Measurements from ENCODE around the gene KLHDC1. TPM values are rescaled to one million over a fixed set of nuclear protein-coding genes. Genes with fewer than 3 reads are reported as not detected.
"Not testable (repeated sequence)": the region's sequence is repeated elsewhere in the genome, so short reads cannot be mapped to it uniquely, and the experiment has no call there.

KLHDC1 gene
- polyA plus RNA-seq, 1 donor (not counting 4 experiments of a cell fraction or from before 2014, with no cell fraction given) = 0.50 TPM

GRCh38 chr14:49745191-49745590, 52.3 kb downstream of the KLHDC1 start:
- H3K36me3 ChIP-seq (ENCODE audit: control insufficient read depth in 2 of 2, extremely low read depth in 1 of 2, insufficient read depth in 2 of 2, low read length in 2 of 2) = no peaks in the 10 kb centered on the region
- FAIRE-seq = no peak

DNA sequence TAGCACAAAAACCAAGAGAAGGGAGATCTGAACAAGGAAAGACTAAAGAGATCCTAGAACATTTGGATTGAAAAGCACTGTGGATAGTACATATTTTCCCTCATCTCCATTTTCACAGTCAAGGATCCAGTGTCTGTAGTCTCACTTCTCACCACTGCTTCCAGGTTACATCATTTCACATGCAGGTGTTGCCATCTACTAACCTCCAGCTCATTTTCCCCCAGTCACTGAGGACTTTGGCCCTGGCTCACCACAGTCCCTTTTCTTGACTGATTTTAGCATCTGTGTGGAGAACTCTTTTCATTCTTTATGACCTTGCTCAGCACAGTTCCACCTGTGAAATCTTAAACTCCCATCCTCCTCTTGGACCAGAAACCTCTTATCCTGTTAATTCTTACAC, 53.6 kb downstream of the KLHDC1 start:
- H3K79me2 ChIP-seq (ENCODE audit: control insufficient read depth, insufficient read depth, low read length); H3K4me2 ChIP-seq (ENCODE audit: control insufficient read depth, extremely low read depth, insufficient read depth, low read depth, low read length); H2AFZ ChIP-seq (ENCODE audit: control insufficient read depth, low read length); H3K9me1 ChIP-seq (ENCODE audit: control insufficient read depth, extremely low read depth, insufficient read depth, low read length); H3K9ac ChIP-seq (ENCODE audit: control insufficient read depth, extremely low read depth, insufficient read depth, low read length); H3K9me3 ChIP-seq (ENCODE audit: control insufficient read depth, low read depth, low read length); H3K4me3 ChIP-seq (ENCODE audit: control insufficient read depth in 2 of 3, extremely low read depth in 1 of 3, insufficient read depth in 2 of 3, low read depth in 1 of 3, low read length in 3 of 3); FAIRE-seq; H4K20me1 ChIP-seq (ENCODE audit: control insufficient read depth, extremely low read depth, insufficient read depth, low read length); H3K36me3 ChIP-seq (ENCODE audit: control insufficient read depth in 2 of 2, extremely low read depth in 1 of 2, insufficient read depth in 2 of 2, low read length in 2 of 2); dilution Hi-C loops (cut with MboI; ENCODE audit: extremely low pct_ligation_motif_present, low sequenced_read_pairs); H3K27me3 ChIP-seq (ENCODE audit: control insufficient read depth, extremely low read depth, insufficient read depth, low read length); DNase-seq (ENCODE audit: low read depth, low spot score); H3K4me1 ChIP-seq (ENCODE audit: control insufficient read depth, extremely low read depth, insufficient read depth, low read length); H3K27ac ChIP-seq (ENCODE audit: control insufficient read depth, insufficient read depth, low read length): not testable (repeated sequence)

More at GRCh38 chr14:49745191-49745590, 52.3 kb downstream of the KLHDC1 start:
- Histone ChIP-seq H4K20me1 (ENCODE audit: control insufficient read depth, extremely low read depth, insufficient read depth, low read length) (no peaks in the 10 kb centered on the region), H3K9me1 (ENCODE audit: control insufficient read depth, extremely low read depth, insufficient read depth, low read length) (no peaks in the 10 kb centered on the region), H3K4me3 (ENCODE audit: control insufficient read depth in 2 of 3, extremely low read depth in 1 of 3, insufficient read depth in 2 of 3, low read depth in 1 of 3, low read length in 3 of 3) (no peak overlapping the region), H3K27ac (ENCODE audit: control insufficient read depth, insufficient read depth, low read length) (no peak overlapping the region), H3K4me1 (ENCODE audit: control insufficient read depth, extremely low read depth, insufficient read depth, low read length) (no peaks in the 10 kb centered on the region), H3K27me3 (ENCODE audit: control insufficient read depth, extremely low read depth, insufficient read depth, low read length) (no peaks in the 10 kb centered on the region), H2AFZ (ENCODE audit: control insufficient read depth, low read length) (no peak overlapping the region), H3K79me2 (ENCODE audit: control insufficient read depth, insufficient read depth, low read length) (no peaks in the 10 kb centered on the region), H3K4me2 (ENCODE audit: control insufficient read depth, extremely low read depth, insufficient read depth, low read depth, low read length) (no peak overlapping the region), H3K9ac (ENCODE audit: control insufficient read depth, extremely low read depth, insufficient read depth, low read length) (no peak overlapping the region), H3K9me3 (ENCODE audit: control insufficient read depth, low read depth, low read length) (no peaks in the 10 kb centered on the region)
- TF ChIP-seq, protein P1, sequence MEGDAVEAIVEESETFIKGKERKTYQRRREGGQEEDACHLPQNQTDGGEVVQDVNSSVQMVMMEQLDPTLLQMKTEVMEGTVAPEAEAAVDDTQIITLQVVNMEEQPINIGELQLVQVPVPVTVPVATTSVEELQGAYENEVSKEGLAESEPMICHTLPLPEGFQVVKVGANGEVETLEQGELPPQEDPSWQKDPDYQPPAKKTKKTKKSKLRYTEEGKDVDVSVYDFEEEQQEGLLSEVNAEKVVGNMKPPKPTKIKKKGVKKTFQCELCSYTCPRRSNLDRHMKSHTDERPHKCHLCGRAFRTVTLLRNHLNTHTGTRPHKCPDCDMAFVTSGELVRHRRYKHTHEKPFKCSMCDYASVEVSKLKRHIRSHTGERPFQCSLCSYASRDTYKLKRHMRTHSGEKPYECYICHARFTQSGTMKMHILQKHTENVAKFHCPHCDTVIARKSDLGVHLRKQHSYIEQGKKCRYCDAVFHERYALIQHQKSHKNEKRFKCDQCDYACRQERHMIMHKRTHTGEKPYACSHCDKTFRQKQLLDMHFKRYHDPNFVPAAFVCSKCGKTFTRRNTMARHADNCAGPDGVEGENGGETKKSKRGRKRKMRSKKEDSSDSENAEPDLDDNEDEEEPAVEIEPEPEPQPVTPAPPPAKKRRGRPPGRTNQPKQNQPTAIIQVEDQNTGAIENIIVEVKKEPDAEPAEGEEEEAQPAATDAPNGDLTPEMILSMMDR (optimal IDR thresholded peaks at IDR 0.05 in 1 of 3, IDR thresholded peaks at IDR 0.05 in 1 of 3, conservative IDR thresholded peaks at IDR 0.05 in 1 of 3; ENCODE audit: extremely low read depth in 1 of 3, insufficient read depth in 2 of 3, low read length in 3 of 3) = no peak
- no peak for TF ChIP-seq EZH2 (IDR thresholded peaks at IDR 0.05; ENCODE audit: low read length)
- no peak for DNase-seq (ENCODE audit: low read depth, low spot score)
- dilution Hi-C loops (cut with MboI; ENCODE audit: extremely low pct_ligation_motif_present, low sequenced_read_pairs) = no loop called here

DNA sequence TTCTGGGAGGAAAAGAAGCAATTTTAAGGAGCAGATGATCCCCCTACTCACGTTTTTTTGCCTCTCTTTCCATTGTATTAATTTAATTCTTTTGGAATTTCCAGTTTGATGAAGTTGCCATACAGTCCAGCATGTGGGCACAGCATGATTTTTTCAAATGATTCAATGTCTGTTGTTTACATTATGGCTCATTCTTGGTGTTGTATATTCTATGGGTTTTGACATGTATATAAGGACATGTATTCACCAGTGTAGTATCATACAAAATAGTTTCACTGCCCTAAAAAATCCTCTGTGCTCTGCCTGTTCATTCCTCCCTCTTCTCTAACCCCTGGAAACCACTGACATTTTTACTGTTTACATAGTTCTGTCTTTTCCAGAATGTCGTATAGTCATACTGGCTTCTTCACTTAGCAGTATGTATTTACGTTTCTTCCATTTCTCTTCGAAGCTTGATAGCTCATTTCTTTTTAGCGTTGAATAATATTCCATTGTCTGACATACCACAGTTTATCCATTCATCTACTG, 61.7 kb downstream of the KLHDC1 start:
- no peak overlapping the region for H3K27ac ChIP-seq (ENCODE audit: control insufficient read depth, insufficient read depth, low read length)
- no peak overlapping the region for H2AFZ ChIP-seq (ENCODE audit: control insufficient read depth, low read length)
- dilution Hi-C loops (cut with MboI; ENCODE audit: extremely low pct_ligation_motif_present, low sequenced_read_pairs) = no loop called here
- H3K9me3 ChIP-seq (ENCODE audit: control insufficient read depth, low read depth, low read length) = no peaks in the 10 kb centered on the region
- DNase-seq (ENCODE audit: low read depth, low spot score) = no peak
- H3K36me3 ChIP-seq (ENCODE audit: control insufficient read depth in 2 of 2, extremely low read depth in 1 of 2, insufficient read depth in 2 of 2, low read length in 2 of 2) = no peaks in the 10 kb centered on the region
- no peaks in the 10 kb centered on the region for H4K20me1 ChIP-seq (ENCODE audit: control insufficient read depth, extremely low read depth, insufficient read depth, low read length)
- no peaks in the 10 kb centered on the region for H3K79me2 ChIP-seq (ENCODE audit: control insufficient read depth, insufficient read depth, low read length)
- no peak overlapping the region for H3K9ac ChIP-seq (ENCODE audit: control insufficient read depth, extremely low read depth, insufficient read depth, low read length)
- H3K4me3 ChIP-seq (ENCODE audit: control insufficient read depth in 2 of 3, extremely low read depth in 1 of 3, insufficient read depth in 2 of 3, low read depth in 1 of 3, low read length in 3 of 3) = no peak overlapping the region
- no peaks in the 10 kb centered on the region for H3K4me1 ChIP-seq (ENCODE audit: control insufficient read depth, extremely low read depth, insufficient read depth, low read length)
- no peaks in the 10 kb centered on the region for H3K9me1 ChIP-seq (ENCODE audit: control insufficient read depth, extremely low read depth, insufficient read depth, low read length)
- H3K27me3 ChIP-seq (ENCODE audit: control insufficient read depth, extremely low read depth, insufficient read depth, low read length) = no peaks in the 10 kb centered on the region
- no peak overlapping the region for H3K4me2 ChIP-seq (ENCODE audit: control insufficient read depth, extremely low read depth, insufficient read depth, low read depth, low read length)
- TF ChIP-seq, protein P1 (optimal IDR thresholded peaks at IDR 0.05 in 1 of 3, IDR thresholded peaks at IDR 0.05 in 1 of 3, conservative IDR thresholded peaks at IDR 0.05 in 1 of 3; ENCODE audit: extremely low read depth in 1 of 3, insufficient read depth in 2 of 3, low read length in 3 of 3) = no peak
- TF ChIP-seq EZH2 (IDR thresholded peaks at IDR 0.05; ENCODE audit: low read length) = no peak
- FAIRE-seq = no peak

Measured in keratinocyte (primary cell).